ENCODE measurements around the gene RERE. TPM values are rescaled to one million over a fixed set of nuclear protein-coding genes. Genes with fewer than 3 reads are reported as not detected.

Gene RERE
- total RNA-seq, 1 experiment from 2014 or later, result 73.4 TPM

- H3K4me2 ChIP-seq, result no peak overlapping the region
- no peaks in the 10 kb centered on the region for H3K27me3 ChIP-seq (ENCODE audit: insufficient read depth, low read depth)
- TF ChIP-seq CTCF (conservative IDR thresholded peaks at IDR 0.05) (no peak), EZH2 (IDR thresholded peaks at IDR 0.05; ENCODE audit: low read depth) (no peak)
- H3K9me3 ChIP-seq (ENCODE audit: insufficient read depth, low read depth), result no peaks in the 10 kb centered on the region
- POLR2A ChIA-PET (ENCODE audit: unreplicated experiment), result interaction anchor here (0.6 kb wide), 1 partner anchor 130 kb away, joined by 4 read pairs; the partner anchor contains the start of gene RERE
- H3K9me2 ChIP-seq (ENCODE audit: insufficient read depth), result no peaks in the 10 kb centered on the region
- CTCF ChIA-PET, result no interaction called here
- BruUV-seq (replicated peaks), result no TSS peak
- no peaks in the 10 kb centered on the region; the same call in 1 of the 2 replicates for H3F3A ChIP-seq (ENCODE audit: insufficient read depth, low read depth)
- H3K4me3 ChIP-seq, result no peak overlapping the region
- H3K36me3 ChIP-seq (ENCODE audit: low read depth), result no peaks in the 10 kb centered on the region
- intact Hi-C loops (cut with micrococcal nuclease; ENCODE audit: unreplicated experiment), result no loop called here
- H3K27ac ChIP-seq, result no peak overlapping the region
- H4K20me1 ChIP-seq (ENCODE audit: insufficient read depth), result peaks cover 7% of the 10 kb centered on the region
- H3K4me1 ChIP-seq (replicated peaks; ENCODE audit: insufficient read depth), result peaks cover 9% of the 10 kb centered on the region
- H2AFZ ChIP-seq, result no peak overlapping the region
- H3K79me2 ChIP-seq (ENCODE audit: low read depth), result peaks cover 84% of the 10 kb centered on the region
- DNase-seq, result no peak
These were observed 129.9 kb downstream of the RERE start for GRCh38 chr1:8687538-8687937.

GRCh38 chr1:8687039-8687438, 130.4 kb downstream of the RERE start:
- H3K4me3 ChIP-seq, result no peak overlapping the region
- no peak overlapping the region for H3K27ac ChIP-seq
- no peak for TF ChIP-seq EZH2 (IDR thresholded peaks at IDR 0.05; ENCODE audit: low read depth)
- TF ChIP-seq CTCF (conservative IDR thresholded peaks at IDR 0.05), result no peak
- no TSS peak for BruUV-seq (replicated peaks)
- no peaks in the 10 kb centered on the region; the same call in 1 of the 2 replicates for H3F3A ChIP-seq (ENCODE audit: insufficient read depth, low read depth)
- ChIA-PET POLR2A (ENCODE audit: unreplicated experiment) (no interaction called here), CTCF (interaction anchor here (0.7 kb wide), 1 partner anchor 681 kb away, joined by 4 read pairs; no protein-coding TSS in a partner anchor)
- H4K20me1 ChIP-seq (ENCODE audit: insufficient read depth), result peaks cover 7% of the 10 kb centered on the region
- no peaks in the 10 kb centered on the region for H3K9me3 ChIP-seq (ENCODE audit: insufficient read depth, low read depth)
- intact Hi-C loops (cut with micrococcal nuclease; ENCODE audit: unreplicated experiment), result no loop called here
- H3K4me1 ChIP-seq (replicated peaks; ENCODE audit: insufficient read depth), result peaks cover 13% of the 10 kb centered on the region
- no peaks in the 10 kb centered on the region for H3K9me2 ChIP-seq (ENCODE audit: insufficient read depth)
- H3K27me3 ChIP-seq (ENCODE audit: insufficient read depth, low read depth), result no peaks in the 10 kb centered on the region
- no peak for DNase-seq
- H3K79me2 ChIP-seq (ENCODE audit: low read depth), result peaks cover 86% of the 10 kb centered on the region
- no peaks in the 10 kb centered on the region for H3K36me3 ChIP-seq (ENCODE audit: low read depth)
- H3K4me2 ChIP-seq, result no peak overlapping the region
- no peak overlapping the region for H2AFZ ChIP-seq

- intact Hi-C loops (cut with micrococcal nuclease; ENCODE audit: unreplicated experiment), result no loop called here
- no peak overlapping the region for H3K4me3 ChIP-seq
- H3K9me2 ChIP-seq (ENCODE audit: insufficient read depth), result no peaks in the 10 kb centered on the region
- H3F3A ChIP-seq (ENCODE audit: insufficient read depth, low read depth), result no peaks in the 10 kb centered on the region
- no TSS peak for BruUV-seq (replicated peaks)
- TF ChIP-seq CTCF (conservative IDR thresholded peaks at IDR 0.05) (no peak), EZH2 (IDR thresholded peaks at IDR 0.05; ENCODE audit: low read depth) (no peak)
- no peaks in the 10 kb centered on the region for H3K27me3 ChIP-seq (ENCODE audit: insufficient read depth, low read depth)
- H3K27ac ChIP-seq, result no peak overlapping the region
- H3K4me2 ChIP-seq, result no peak overlapping the region
- POLR2A ChIA-PET (ENCODE audit: unreplicated experiment), result no interaction called here
- H4K20me1 ChIP-seq (ENCODE audit: insufficient read depth), result peaks cover 11% of the 10 kb centered on the region
- no peak for DNase-seq
- no peaks in the 10 kb centered on the region for H3K36me3 ChIP-seq (ENCODE audit: low read depth)
- H3K79me2 ChIP-seq (ENCODE audit: low read depth), result peaks cover 90% of the 10 kb centered on the region
- peaks cover 13% of the 10 kb centered on the region for H3K4me1 ChIP-seq (replicated peaks; ENCODE audit: insufficient read depth)
- CTCF ChIA-PET, result no interaction called here
- H2AFZ ChIP-seq, result no peak overlapping the region
- H3K9me3 ChIP-seq (ENCODE audit: insufficient read depth, low read depth), result no peaks in the 10 kb centered on the region
These were observed 132.0 kb downstream of the RERE start for GRCh38 chr1:8685463-8685862.

All from PC-9 (cell line).